NCI-H1694 treated with DMSO at 0.1 percent for 48 hours (cell line): ENCODE measurements around the gene FIBP.
"Not testable (repeated sequence)": the region's sequence is repeated elsewhere in the genome, so short reads cannot be mapped to it uniquely, and the experiment has no call there.

Source experiments
- DNase-seq: peaks from one replicate; lab custom pipeline; 2025; lab: John Stamatoyannopoulos, UW

Gene FIBP

DNA sequence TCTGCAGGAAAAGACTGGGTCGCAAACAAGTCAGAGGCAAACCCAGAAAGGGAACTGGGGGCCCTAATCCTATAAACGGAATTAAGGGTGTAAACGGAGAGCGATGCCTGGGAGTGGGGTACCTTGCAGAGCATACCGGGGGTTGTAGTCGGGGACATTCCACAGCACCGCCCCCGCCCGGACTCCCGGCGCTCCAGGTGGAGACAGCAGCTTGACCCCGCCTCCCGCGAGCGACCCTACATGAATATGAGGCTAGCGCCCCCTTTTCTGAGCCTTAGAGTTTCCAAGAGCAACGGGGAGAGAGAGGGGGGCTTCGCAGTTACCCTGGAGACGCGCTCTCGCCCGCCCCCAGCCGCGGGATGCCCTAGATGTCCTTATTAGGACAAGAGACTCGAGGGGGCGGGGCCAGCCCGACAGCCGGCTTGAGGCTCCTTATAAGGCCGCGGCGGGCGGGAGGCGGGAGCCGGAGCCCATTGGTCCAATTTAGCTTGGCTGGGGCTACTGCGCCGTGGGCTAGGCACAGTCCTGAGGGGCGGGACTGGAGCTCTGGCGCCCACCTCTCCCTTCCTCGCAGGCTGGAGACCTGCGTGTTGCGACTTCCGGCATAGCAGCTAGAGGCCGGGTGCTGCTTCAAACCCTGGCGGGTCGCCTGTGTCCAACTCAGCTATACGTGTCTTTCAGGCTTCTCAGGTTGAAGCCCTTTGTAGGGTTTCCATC, 29.0 kb downstream of the FIBP start:
- DNase-seq, result peak; percentile 94

DNA sequence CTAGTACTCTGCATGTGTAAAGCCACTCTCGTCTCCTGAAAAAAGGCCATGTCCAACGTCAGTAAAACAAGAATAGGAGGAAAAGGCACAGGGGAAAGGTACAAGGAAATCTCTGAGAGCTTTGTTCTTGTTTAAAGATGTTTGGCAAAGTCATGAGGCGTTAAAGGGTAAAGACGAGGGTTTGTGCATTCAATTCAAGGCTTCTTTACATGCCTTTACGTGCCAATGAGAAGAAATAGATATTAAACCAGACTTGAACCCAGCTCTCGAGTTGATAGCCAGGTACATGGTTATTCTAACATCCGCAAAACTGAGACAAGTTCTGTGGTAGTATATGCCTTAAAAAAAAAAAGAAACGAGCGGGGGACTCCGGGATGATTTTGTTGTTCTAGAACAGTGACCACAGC, 29.6 kb downstream of the FIBP start:
- DNase-seq, result peak; percentile 48

DNA sequence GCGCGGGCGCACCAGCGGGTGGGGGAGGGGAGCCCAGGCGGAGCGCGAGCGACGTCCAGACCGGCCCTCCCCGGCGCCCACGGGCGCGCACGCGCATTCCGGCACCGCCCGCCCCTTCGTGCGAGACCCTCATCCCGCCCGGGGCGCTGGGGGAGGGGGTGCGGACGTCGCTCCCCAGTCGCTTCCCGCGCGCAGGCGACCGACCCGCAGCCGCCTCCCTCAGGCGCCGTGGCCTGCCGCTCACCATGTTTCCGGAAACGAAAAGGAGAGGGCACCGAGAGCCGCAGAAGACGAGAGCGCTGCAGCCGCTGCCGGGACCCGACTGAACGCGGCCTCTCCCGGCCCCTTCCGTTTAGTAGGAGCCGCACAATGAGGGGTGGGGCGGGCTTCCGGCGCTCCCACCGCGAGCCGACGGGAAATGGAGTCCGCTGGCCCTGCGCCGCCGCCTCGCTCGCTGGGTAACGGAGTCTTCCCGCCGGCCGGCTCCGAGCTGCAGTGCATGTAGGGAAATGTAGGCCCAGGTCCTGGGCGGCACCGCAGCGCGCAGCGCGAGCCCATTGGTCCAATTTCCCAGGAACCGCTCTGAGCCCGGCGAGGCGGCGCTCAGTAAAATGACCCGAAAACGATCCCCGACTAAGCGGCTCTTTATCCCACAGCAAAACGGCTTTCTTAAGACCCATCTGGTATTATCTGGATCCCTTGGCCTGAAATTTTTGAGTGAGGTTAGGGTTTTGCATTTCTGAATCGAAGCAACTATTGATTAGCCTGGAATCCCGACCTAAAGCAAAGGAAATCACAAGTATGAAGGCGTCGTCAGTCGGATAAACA, 30.2 kb downstream of the FIBP start, which contains the start of gene CFL1:
TSS of gene CFL1 (minus strand) at position 328 of the 828 bp plus-strand sequence. CDS start at position 247, 81 bp downstream.
- peak; percentile 91 for DNase-seq

DNA sequence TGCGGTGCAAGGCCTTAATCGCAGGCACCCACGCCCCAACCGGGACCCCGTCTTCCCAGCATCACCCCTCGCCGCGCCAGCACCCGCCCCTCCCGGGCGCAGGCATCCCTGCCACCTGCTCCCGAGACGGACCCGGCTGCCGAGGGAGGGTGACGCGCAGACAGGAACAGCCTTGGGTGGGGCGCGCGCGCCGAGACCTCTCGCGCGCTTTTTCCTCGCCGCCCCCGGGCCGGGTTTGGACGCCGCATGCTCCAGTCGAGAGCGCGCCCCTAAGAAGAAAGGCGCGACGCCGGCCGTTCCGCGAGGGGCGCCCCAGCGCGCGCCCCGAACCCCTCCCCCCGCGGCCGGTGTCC, 30.8 kb downstream of the FIBP start:
- no peak for DNase-seq

DNA sequence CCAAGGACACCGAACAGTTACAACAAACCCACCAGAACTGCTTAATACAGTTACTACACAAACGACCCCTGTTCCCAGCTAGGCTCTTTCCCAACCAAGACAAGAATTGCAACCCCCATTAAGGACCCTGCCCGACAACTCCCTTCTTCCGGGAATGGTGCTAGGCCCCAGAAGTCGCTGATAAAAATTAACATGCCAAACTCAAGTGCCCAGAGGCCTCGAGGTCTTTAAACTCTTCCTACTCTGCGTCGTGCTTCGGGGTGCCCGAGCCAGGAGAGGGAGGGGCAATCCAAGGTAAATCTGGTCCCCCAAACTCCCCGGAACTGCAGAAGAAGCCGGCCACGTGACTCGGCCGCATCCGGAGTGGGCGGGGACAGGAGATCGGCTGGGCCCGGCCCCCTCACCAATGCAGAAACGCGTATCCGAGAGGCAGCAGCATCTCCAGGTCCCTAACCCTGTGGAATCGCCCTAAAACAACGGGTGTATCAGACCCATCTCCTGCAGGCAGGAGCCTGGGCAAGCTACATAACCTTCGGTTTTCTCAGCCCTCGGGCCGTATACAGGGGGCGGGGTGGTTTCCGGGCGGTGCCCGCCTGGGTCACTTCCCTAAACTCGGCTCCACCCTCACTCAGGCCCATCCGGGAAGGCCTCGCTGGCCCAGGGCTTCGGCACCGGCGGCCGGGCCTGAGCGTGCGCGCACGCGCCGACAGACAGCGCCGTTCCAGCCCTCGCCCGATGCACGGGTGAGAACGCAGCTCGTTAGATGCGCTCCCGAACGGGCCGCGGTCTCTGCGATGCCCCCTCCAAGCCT, 31.4 kb downstream of the FIBP start:
- no peak for DNase-seq

DNA sequence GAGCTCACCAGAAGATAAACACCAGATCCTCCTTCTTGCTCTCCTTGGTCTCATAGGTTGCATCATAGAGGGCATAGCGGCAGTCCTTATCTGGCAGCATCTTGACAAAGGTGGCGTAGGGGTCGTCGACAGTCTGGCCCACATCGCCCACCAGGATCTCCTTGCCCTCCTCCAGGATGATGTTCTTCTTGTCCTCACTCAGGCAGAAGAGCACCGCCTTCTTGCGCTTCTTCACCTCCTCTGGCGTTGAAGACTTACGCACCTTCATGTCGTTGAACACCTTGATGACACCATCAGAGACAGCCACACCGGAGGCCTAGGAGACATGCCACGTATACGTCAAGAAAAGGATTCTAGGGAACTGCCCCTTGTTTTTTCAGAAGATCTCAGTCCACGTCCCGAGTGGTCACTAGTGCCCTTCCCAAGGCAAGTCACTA, 32.3 kb downstream of the FIBP start:
- DNase-seq, result no peak

DNA sequence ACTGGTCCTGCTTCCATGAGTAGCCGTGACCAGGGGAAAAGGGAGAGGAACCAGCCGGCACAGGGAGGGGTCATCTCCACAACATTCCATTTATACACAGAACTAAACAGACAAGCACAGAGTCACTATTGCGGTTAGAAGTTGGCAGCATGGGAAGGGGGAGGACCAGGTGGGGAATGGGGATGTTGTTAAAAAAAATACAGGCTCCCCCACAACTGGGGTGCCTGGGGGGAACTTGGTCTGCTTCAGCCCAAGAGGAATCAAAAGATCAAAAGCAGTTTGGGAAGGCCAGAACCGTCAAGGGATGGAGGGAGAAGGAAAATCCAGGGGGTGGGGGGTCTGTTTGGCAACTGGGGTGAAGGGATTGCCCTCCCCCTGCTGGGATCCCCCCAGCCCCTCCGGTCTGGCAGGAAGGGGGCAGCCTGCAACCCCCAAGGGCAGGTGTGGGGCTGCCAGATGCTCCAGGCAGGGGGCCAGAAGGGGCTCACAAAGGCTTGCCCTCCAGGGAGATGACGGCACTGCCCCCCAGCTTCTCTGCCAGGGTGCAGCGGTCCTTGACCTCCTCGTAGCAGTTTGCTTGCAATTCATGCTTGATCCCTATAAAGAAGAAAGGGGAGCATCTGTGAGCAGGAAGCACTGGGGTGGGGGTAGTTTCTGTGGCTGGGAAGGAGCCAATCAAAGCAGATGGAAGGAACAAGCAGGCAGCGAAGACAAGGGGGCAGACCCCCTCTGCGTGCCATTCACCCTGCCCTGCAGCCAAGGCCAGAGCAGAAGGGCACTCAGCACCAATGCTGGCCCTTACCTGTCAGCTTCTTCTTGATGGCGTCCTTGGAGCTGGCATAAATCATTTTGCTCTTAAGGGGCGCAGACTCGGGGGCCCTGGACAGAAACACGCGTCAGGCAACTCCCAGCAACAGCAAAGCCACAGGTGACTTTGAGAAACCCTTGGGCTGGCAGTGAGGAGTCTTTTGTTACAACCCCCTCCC, 33.1 kb downstream of the FIBP start:
- no peak for DNase-seq

DNA sequence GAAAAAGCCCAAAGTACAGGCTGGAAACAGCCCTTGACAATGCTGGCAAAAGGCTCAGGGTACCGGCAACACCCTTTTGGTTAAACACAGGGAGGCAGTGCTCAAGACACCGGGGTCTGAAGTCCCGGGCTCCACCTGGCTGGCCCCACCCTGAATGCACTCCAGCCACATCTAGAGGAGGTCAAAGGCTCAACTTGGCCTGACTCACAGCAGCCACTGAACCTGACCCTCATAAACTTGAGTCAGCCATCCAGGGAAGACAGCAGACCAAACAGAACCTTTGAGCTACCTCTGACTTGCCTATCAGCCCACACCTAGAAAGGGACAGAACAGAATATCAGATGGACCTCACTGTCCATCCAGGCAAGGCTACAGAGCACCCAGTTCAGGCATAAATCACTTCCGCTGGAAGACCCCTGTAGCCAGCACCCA, 34.1 kb downstream of the FIBP start:
- DNase-seq, result no peak

DNA sequence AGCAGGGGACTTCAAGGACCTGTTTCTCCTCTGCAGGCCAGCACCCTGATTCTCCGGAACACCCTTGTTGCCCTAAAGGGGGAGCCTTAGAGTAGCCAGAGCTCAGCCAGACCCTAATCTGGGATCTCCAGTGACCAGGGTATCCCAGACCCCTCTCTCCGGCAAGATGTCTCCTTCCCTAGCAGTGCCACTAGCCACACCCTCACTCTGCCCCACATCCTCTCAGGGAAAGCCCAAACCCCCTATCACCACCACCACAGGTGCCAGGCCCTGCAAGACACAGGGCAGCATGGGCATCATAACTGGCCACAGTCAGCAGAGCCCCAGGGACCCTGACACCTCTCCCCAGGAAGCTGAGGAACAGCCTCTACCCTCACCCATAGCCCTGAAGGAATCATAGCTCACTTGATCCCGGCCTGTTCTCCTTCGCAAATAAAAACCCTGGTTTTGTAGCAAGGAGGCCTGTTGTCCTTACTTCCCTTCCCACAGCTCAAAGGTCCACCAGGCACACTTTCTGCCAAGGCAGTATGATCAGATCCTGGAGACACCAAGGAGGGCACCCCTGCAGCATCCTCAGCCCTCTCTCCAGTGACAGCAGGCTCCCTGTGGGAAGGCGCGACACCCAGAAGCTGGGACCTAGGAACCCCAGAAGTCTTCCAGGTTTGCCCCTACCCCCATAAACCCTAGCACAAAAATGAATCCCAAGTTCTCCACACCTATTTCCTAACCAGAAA, 34.9 kb downstream of the FIBP start:
- no peak for DNase-seq

DNA sequence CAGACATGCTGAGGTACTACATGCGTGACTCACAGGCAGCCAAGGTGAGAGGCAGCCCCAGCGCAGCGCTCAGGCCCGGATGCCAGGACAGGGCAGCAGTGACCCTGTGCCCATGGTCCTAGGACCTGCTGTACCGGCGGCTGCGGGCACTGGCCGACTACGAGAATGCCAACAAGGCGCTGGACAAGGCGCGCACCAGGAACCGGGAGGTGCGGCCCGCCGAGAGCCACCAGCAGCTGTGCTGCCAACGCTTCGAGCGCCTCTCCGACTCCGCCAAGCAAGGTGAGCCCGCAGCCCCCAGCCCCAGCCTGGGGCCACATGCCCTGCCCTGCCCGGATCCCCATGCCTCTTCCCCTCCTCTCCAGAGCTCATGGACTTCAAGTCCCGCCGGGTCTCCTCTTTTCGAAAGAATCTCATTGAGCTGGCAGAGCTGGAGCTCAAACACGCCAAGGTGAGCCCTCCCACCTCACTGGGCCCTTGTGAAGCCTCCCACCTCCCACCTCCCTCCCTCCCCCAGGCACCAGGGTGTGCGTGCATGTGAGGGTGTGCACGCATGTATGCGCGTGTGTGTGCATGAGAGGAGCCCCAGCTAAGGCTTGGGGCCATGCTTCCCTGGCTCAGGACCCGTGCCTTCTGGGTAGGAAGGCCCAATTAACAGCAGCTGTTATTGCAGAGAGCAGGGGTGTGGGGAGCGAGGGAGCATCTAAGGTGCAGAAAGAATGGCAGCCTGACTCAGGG, 35.6 kb downstream of the FIBP start:
- no peak for DNase-seq

DNA sequence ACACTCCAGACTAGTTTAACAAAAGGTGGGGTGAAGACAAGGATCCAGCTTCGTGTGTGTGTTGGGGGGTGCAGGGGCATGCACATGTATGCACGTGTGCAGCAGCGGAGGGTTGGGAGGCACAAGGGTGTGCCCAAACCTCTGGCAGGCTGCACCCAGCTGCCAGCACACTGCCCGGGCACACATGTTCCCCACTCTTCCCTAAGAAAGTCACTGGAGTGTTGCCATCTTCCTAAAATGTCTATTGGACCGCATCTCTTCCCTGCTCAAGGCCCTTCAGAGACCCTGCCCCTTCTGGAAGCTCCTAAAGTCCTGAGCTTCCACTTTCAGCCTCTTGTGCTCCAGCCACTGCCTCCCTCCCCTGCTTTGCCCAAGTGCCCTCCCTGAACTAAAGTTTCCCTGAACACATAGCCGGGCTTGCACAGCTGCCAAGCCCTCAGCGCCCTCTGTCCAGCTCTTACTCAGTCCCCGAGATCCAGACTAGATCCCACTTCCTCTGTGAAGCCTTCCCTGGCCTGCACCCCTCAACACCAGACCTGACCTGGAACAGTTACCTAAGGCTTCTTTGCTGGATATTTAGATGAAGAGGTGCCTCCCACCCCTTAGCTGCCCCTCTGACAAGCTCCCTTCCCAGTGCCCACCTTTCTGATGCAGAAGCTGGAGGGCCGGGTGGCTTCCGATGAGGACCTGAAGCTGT, 36.3 kb downstream of the FIBP start:
- DNase-seq, result no peak

DNA sequence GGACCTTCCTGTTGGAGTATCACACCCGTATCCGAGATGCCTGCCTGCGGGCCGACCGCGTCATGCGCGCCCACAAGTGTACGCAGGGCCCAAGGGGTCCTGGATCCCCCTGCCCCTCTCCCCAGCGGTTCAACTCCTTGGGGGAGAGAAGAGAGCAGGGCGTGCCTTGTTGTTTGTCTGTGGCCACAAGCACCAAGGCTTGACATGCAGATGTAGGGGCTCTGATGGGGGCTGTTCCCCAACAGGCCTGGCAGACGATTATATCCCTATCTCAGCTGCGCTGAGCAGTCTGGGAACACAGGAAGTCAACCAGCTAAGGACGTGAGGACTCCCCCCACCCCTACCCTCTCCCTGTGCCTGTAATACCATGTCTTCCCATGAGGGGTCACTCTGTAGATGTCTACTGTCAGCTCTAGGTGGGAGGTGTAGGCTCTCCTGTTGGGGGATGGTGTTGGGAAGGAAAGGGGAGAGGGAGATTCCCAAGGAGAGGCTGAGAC, 37.1 kb downstream of the FIBP start:
- DNase-seq, result no peak

DNA sequence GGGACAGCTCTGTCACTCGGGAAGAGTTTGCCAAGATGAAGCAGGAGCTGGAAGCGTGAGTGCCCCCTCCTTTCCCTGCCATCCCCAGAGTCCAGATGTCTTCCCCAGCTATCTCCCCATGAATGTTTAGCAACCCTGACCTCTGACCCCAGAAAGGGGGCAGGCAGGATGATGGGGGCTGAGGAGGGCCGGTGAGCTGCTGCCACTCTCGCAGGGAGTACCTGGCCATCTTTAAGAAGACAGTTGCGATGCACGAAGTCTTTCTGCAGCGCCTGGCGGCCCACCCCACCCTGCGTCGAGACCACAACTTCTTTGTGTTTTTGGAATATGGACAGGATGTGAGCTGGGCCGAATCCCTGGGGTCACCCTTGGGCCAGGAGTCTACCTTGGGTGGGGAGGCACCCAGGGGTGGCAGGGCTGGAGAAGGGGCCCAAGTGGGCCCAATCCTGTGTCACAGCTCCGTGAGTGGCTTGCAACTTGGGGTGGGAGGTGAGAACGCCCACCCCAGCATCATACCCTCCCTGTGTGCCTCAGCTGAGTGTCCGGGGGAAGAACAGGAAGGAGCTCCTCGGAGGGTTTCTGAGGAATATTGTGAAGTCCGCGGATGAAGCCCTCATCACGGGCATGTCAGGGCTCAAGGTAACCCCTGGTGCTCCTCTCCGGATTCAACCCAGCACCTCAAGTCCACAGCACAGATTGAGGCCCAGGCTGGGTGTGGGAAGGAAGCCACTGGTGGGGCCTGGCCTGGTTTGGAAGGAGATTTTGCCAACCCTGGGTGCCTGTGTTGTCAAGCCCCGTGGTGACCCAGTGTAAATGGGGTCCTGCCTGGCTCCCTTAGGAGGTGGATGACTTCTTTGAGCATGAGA, 37.8 kb downstream of the FIBP start:
- DNase-seq, result no peak

DNA sequence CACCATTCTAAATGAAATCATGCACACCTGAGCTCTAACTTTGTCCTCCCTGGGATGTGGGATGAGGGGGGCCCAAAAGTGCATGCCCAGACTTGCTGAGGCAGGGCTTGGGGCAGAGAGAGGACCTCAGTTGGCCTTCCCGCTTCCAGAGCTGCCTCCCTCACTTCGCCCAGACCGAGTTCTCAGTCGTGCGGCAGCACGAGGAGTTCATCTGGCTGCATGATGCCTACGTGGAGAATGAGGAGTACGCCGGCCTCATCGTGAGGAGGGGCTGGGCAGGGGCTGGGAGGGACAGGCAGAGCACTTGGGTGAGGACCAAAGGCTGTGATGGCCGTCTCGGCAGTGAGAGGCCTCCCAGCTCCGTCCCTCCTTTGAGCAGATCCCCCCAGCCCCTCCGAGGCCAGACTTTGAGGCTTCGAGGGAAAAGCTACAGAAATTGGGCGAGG, 38.5 kb downstream of the FIBP start:
- DNase-seq, result no peak

DNA sequence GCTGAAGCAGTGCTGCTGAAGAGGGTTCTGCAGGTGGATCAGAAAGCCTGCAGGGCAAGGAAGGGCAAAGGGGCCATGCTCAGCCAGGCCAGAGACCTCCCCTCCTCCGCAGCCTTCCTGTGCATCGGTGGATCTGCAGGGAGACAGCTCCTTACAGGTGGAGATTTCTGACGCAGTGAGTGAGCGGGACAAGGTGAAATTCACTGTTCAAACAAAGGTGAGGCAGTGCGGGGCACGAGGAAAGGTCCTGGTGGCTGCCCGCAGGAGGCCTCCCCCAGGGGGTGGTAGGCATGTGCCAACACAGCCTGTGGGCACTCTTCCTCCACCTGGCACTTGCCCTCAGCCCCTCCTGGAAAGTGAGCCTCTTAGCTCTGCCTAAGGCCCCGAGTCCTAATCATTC, 38.9 kb downstream of the FIBP start:
- no peak for DNase-seq

DNA sequence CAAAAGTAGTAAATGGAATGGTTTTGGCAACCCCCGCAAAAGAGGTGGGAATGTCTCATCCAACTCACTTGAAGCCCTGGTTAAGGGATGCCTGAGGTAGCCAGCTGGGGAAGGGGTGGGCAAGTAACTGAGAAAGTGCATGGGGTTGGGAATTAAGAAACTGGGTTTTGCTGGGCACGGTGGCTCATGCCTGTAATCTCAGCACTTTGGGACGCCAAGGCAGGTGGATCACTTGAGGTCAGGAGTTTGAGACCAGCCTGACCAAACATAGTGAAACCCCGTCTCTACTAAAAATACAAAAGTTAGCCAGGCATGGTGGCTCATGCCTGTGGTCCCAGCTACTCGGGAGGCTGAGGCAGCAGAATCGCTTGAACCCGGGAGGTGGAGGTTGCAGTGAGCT, 39.6 kb downstream of the FIBP start:
- not testable (repeated sequence) for DNase-seq

DNA sequence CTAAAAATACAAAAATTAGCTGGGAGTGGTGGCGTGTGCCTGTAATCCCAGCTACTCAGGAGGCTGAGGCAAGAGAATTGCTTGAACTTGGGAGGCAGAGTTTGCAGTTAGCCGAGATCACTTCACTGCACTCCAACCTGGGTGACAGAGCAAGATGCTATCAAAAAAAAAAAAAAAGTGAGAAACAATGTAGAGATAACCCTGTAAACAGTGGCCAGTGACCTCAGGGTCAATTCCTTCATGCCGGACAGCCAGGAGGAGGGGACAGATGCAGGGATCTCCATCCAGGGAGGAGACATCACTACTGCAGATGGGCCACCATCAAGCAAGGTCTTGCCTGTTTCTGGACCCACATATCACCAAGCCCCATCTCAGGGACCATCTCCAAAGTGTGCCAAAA, 40.5 kb downstream of the FIBP start:
- DNase-seq, result no peak
